H9 (cell line): ENCODE results near the gene CD28. TPM values are rescaled to one million over a fixed set of nuclear protein-coding genes. Genes with fewer than 3 reads are reported as not detected.

Source experiments
- DNase-seq: peaks from one replicate; pipeline ENCODE4 v3.0.0-alpha.2; 2017
- H2AFZ ChIP-seq: one replicate; pipeline ENCODE4 v1.6.1; 2013; ENCODE audit warnings: mild to moderate bottlenecking, low read length, control low read depth, moderate library complexity
- H2AK5ac ChIP-seq: 2 replicates; pipeline ENCODE4 v1.6.1; 2013; ENCODE audit warnings: low read length, control low read depth, mixed read lengths; ENCODE audit not compliant: insufficient read length
- H2BK120ac ChIP-seq: one replicate; pipeline ENCODE4 v1.6.1; 2013; ENCODE audit warnings: low read depth, mild to moderate bottlenecking, low read length, control low read depth, inconsistent platforms; ENCODE audit not compliant: poor library complexity, severe bottlenecking
- H2BK12ac ChIP-seq: 2 replicates; pipeline ENCODE4 v1.6.1; 2013; ENCODE audit warnings: low read length, control low read depth, mixed read lengths, low read depth; ENCODE audit not compliant: insufficient read length
- H2BK15ac ChIP-seq: 2 replicates; pipeline ENCODE4 v1.6.1; 2013; ENCODE audit warnings: low read depth, low read length, control low read depth
- H2BK20ac ChIP-seq: one replicate; pipeline ENCODE4 v1.6.1; 2013; ENCODE audit warnings: low read depth, mild to moderate bottlenecking, low read length, control low read depth, inconsistent platforms; ENCODE audit not compliant: poor library complexity, severe bottlenecking
- H2BK5ac ChIP-seq: 2 replicates; pipeline ENCODE4 v1.6.1; 2013; ENCODE audit warnings: low read length, control low read depth, mixed read lengths; ENCODE audit not compliant: insufficient read length
- H3K14ac ChIP-seq: 2 replicates; pipeline ENCODE4 v1.6.1; 2013; ENCODE audit warnings: low read length, control low read depth; ENCODE audit not compliant: insufficient read depth
- H3K18ac ChIP-seq: 2 replicates; pipeline ENCODE4 v1.6.1; 2013; ENCODE audit warnings: low read depth, mild to moderate bottlenecking, mixed read lengths, low read length, control low read depth; ENCODE audit not compliant: insufficient read length
- H3K23ac ChIP-seq: 2 replicates; pipeline ENCODE4 v1.6.1; 2013; ENCODE audit warnings: low read length, control low read depth, mixed read lengths, low read depth; ENCODE audit not compliant: insufficient read length
- H3K23me2 ChIP-seq: 2 replicates; pipeline ENCODE4 v1.6.1; 2013; ENCODE audit warnings: low read depth, mild to moderate bottlenecking, mixed read lengths, low read length, control low read depth; ENCODE audit not compliant: insufficient read length, poor library complexity, severe bottlenecking
- H3K27ac ChIP-seq: 2 replicates; pipeline ENCODE4 v1.5.1; 2013; ENCODE audit warnings: low read length, control low read depth, mixed read lengths, low read depth; ENCODE audit not compliant: insufficient read length
- H3K27me3 ChIP-seq: 2 replicates; pipeline ENCODE4 v1.6.1; 2013; ENCODE audit warnings: low read length, control low read depth, inconsistent platforms; ENCODE audit not compliant: insufficient read depth
- H3K4ac ChIP-seq: 2 replicates; pipeline ENCODE4 v1.6.1; 2013; ENCODE audit warnings: low read depth, mild to moderate bottlenecking, control low read depth, inconsistent platforms, low read length, moderate library complexity
- H3K4me1 ChIP-seq: 2 replicates; pipeline ENCODE4 v1.6.1; 2013; ENCODE audit warnings: low read length, control low read depth, inconsistent platforms; ENCODE audit not compliant: insufficient read depth
- H3K4me2 ChIP-seq: 2 replicates; pipeline ENCODE4 v1.6.1; 2013; ENCODE audit warnings: low read length, control low read depth, mixed read lengths; ENCODE audit not compliant: insufficient read length, insufficient read depth
- H3K56ac ChIP-seq: 2 replicates; pipeline ENCODE4 v1.6.1; 2013; ENCODE audit warnings: low read depth, mild to moderate bottlenecking, mixed read lengths, low read length, control low read depth; ENCODE audit not compliant: insufficient read length
- H3K79me1 ChIP-seq: 2 replicates; pipeline ENCODE4 v1.6.1; 2013; ENCODE audit warnings: low read depth, mild to moderate bottlenecking, moderate library complexity, low read length, control low read depth, inconsistent platforms; ENCODE audit not compliant: insufficient read depth, poor library complexity, severe bottlenecking
- H3K79me2 ChIP-seq: 2 replicates; pipeline ENCODE4 v1.6.1; 2013; ENCODE audit warnings: low read length, control low read depth, inconsistent platforms; ENCODE audit not compliant: insufficient read depth
- H3K9ac ChIP-seq: 2 replicates; pipeline ENCODE4 v1.6.1; 2013; ENCODE audit warnings: low read length, control low read depth, mixed read lengths; ENCODE audit not compliant: insufficient read length; ENCODE audit errors: extremely low read depth
- H3K9me3 ChIP-seq: one replicate; pipeline ENCODE4 v1.6.1; 2013; ENCODE audit warnings: low read depth, low read length, inconsistent platforms; ENCODE audit not compliant: control insufficient read depth
- H3T11ph ChIP-seq: one replicate; pipeline ENCODE4 v1.6.1; 2013; ENCODE audit warnings: mild to moderate bottlenecking, low read length, control low read depth, inconsistent platforms
- H4K20me1 ChIP-seq: one replicate; pipeline ENCODE4 v1.6.1; 2013; ENCODE audit not compliant: control insufficient read depth, insufficient read length, insufficient read depth
- H4K5ac ChIP-seq: 2 replicates; pipeline ENCODE4 v1.6.1; 2013; ENCODE audit warnings: low read depth, mild to moderate bottlenecking, mixed read lengths, low read length, control low read depth; ENCODE audit not compliant: insufficient read length
- H4K8ac ChIP-seq: replicated peaks from 2 replicates; pipeline ENCODE4 v1.6.1; 2013; ENCODE audit warnings: low read length, control low read depth, mixed read lengths, low read depth; ENCODE audit not compliant: insufficient read length
- H4K91ac ChIP-seq: 2 replicates; pipeline ENCODE4 v1.6.1; 2013; ENCODE audit warnings: low read depth, mild to moderate bottlenecking, moderate library complexity, mixed read lengths, low read length, control low read depth; ENCODE audit not compliant: insufficient read length
- H3K27ac Mint-ChIP-seq, 3 experiments: 2 replicates in 2 of 3; 3 replicates in 1 of 3; pipeline ENCODE4 v1.8.0; 2020 to 2021; ENCODE audit warnings: mixed read lengths in 3 of 3, mild to moderate bottlenecking in 1 of 3, moderate library complexity in 1 of 3
- H3K27me3 Mint-ChIP-seq: 2 replicates; pipeline ENCODE4 v1.8.0; 2021; ENCODE audit warnings: low read depth, mild to moderate bottlenecking, moderate library complexity, mixed read lengths
- H3K36me3 Mint-ChIP-seq, 3 experiments: 2 replicates in 2 of 3; 3 replicates in 1 of 3; pipeline ENCODE4 v1.8.0; 2020 to 2021; ENCODE audit warnings: low read depth in 3 of 3, mixed read lengths in 3 of 3; ENCODE audit not compliant: insufficient read depth in 1 of 3
- H3K4me1 Mint-ChIP-seq, 2 experiments: 2 replicates each; pipeline ENCODE4 v1.8.0; 2020; ENCODE audit warnings: mixed read lengths in 2 of 2
- H3K4me3 Mint-ChIP-seq, 2 experiments: 2 replicates in 1 of 2; 3 replicates in 1 of 2; pipeline ENCODE4 v1.8.0; 2020 to 2021; ENCODE audit warnings: mild to moderate bottlenecking in 2 of 2, mixed read lengths in 2 of 2, moderate library complexity in 1 of 2
- H3K9me3 Mint-ChIP-seq, 2 experiments: 2 replicates in 1 of 2; 3 replicates in 1 of 2; pipeline ENCODE4 v1.8.0; 2020; ENCODE audit warnings: mild to moderate bottlenecking in 2 of 2, mixed read lengths in 2 of 2, moderate library complexity in 1 of 2
- total RNA-seq: library from RNA; stranded (reverse); gene quantifications from 2 replicates; pipeline ENCODE4 v1.2.1, GENCODE V29; 2021
- TF ChIP-seq, protein P1 (sequence below): fragments of 200-600 bp; sonication (generic); conservative IDR thresholded peaks from 3 replicates; pipeline ENCODE4 v1.8.0; 2021; ENCODE audit warnings: antibody characterized with exemption, mild to moderate bottlenecking

The CD28 gene
- total RNA-seq, 1 experiment from 2014 or later: not detected

DNA sequence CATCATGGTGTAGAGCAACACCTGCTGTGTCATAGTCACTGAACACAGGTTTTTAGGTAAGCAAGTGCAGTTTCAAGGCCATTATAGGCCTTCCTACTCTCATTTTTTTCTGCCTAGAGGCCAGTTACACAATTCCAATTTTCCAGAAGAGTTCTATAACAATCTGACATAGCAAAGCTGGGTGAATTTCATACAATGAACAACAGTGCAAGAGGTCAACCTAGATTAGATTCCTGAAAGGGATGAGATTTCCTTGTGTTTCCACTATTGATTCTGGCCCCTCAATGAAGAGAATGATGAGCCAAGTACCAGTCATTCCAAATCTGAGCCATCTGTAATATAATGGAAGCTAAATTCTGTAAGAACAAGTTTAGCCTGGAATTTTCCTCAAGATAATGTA is 15.3 kb upstream of the CD28 start:
- Histone ChIP-seq H2AK5ac (no peak overlapping the region), H3K9ac (no peak overlapping the region), H3K9me3 (no peaks in the 10 kb centered on the region), H2BK15ac (no peak overlapping the region), H3K27ac (no peak overlapping the region), H2AFZ (no peak overlapping the region), H4K5ac (no peak overlapping the region), H3K23ac (no peak overlapping the region), H3K4ac (no peak overlapping the region), H4K20me1 (no peaks in the 10 kb centered on the region), H4K8ac (no peak overlapping the region), H3K4me2 (no peak overlapping the region), H3K27me3 (no peaks in the 10 kb centered on the region), H3K79me1 (no peaks in the 10 kb centered on the region), H2BK5ac (no peak overlapping the region), H3K23me2 (no peaks in the 10 kb centered on the region), H3K79me2 (no peaks in the 10 kb centered on the region), H2BK20ac (no peak overlapping the region), H3K56ac (no peak overlapping the region), H3K18ac (no peak overlapping the region), H3K14ac (no peak overlapping the region), H2BK120ac (no peak overlapping the region), H2BK12ac (no peak overlapping the region), H3K4me1 (no peaks in the 10 kb centered on the region), H3T11ph (no peak overlapping the region), H4K91ac (no peak overlapping the region)
- Mint-ChIP-seq H3K9me3 (no peaks in the 10 kb centered on the region), H3K27ac (no peak overlapping the region), H3K36me3 (no peaks in the 10 kb centered on the region), H3K4me1 (peaks cover 6 to 11% of the 10 kb centered on the region in 2 experiments), H3K4me3 (no peak overlapping the region), H3K27me3 (no peaks in the 10 kb centered on the region)
- DNase-seq: no peak
- TF ChIP-seq, protein P1, sequence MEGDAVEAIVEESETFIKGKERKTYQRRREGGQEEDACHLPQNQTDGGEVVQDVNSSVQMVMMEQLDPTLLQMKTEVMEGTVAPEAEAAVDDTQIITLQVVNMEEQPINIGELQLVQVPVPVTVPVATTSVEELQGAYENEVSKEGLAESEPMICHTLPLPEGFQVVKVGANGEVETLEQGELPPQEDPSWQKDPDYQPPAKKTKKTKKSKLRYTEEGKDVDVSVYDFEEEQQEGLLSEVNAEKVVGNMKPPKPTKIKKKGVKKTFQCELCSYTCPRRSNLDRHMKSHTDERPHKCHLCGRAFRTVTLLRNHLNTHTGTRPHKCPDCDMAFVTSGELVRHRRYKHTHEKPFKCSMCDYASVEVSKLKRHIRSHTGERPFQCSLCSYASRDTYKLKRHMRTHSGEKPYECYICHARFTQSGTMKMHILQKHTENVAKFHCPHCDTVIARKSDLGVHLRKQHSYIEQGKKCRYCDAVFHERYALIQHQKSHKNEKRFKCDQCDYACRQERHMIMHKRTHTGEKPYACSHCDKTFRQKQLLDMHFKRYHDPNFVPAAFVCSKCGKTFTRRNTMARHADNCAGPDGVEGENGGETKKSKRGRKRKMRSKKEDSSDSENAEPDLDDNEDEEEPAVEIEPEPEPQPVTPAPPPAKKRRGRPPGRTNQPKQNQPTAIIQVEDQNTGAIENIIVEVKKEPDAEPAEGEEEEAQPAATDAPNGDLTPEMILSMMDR: no peak
